Choroid plexus epithelial cell (primary cell): Measurements from ENCODE around the gene NGB.

Source experiments
- DNase-seq: peaks from one replicate; pipeline ENCODE4 v3.0.0-alpha.2; 2010; ENCODE audit warnings: low read depth
- H3K4me3 ChIP-seq: 2 replicates; pipeline ENCODE4 v1.5.1; 2011; ENCODE audit warnings: low read depth, mild to moderate bottlenecking, control low read depth, low read length, moderate library complexity
- CTCF ChIP-seq: conservative IDR thresholded peaks from 2 replicates; pipeline ENCODE4 v1.5.1; 2011; ENCODE audit warnings: low read depth, mild to moderate bottlenecking, control low read depth, inconsistent platforms, low read length, moderate library complexity

Gene NGB

GRCh38 chr14:77248666-77249065 is 22.3 kb downstream of the NGB start:
- no peak overlapping the region for H3K4me3 ChIP-seq
- DNase-seq = no peak
- no peak for TF ChIP-seq CTCF

- no peak for TF ChIP-seq CTCF
- no peak for DNase-seq
- no peak overlapping the region for H3K4me3 ChIP-seq
These were observed 24.2 kb downstream of the NGB start for GRCh38 chr14:77246784-77247183.

GRCh38 chr14:77245820-77246219 is 25.2 kb downstream of the NGB start:
- no peak for DNase-seq
- peak; percentile 4 for TF ChIP-seq CTCF
- H3K4me3 ChIP-seq = no peak overlapping the region

GRCh38 chr14:77243853-77244252 is 27.2 kb downstream of the NGB start:
- DNase-seq = no peak

GRCh38 chr14:77242752-77243151 is 28.3 kb downstream of the NGB start:
- TF ChIP-seq CTCF = no peak
- H3K4me3 ChIP-seq = no peak overlapping the region
- DNase-seq = no peak

More at GRCh38 chr14:77243853-77244252, 27.2 kb downstream of the NGB start:
- no peak for TF ChIP-seq CTCF
- H3K4me3 ChIP-seq = no peak overlapping the region

GRCh38 chr14:77241955-77242354 is 29.1 kb downstream of the NGB start:
- H3K4me3 ChIP-seq = no peak overlapping the region
- TF ChIP-seq CTCF = no peak
- peak; percentile 11 for DNase-seq

- DNase-seq = no peak
- no peak overlapping the region for H3K4me3 ChIP-seq
- no peak for TF ChIP-seq CTCF
These were observed 30.6 kb downstream of the NGB start for GRCh38 chr14:77240336-77240915.
